Measurements from ENCODE around the gene NDUFS4.
"Not testable (repeated sequence)": the region's sequence is repeated elsewhere in the genome, so short reads cannot be mapped to it uniquely, and the experiment has no call there.

Gene NDUFS4

DNA sequence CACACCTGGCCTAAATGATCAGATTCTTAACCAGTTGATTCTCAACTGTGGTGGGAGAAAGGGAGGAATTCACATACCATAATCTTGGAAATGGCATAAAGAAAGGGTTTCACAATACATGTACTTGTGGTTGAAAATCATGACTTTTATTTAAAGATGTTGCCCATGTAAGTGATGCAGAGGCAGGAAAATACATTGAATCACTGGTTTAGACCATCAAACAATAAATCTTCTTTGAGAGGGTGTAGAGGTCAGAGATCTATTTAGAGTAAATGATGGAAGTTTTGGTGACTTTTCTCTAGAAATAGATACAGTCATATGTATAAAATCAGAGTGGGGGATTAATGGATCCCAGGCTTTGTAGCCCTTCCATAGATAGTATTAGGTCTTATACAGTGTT, 15.4 kb downstream of the NDUFS4 start:
- no peak for DNase-seq

DNA sequence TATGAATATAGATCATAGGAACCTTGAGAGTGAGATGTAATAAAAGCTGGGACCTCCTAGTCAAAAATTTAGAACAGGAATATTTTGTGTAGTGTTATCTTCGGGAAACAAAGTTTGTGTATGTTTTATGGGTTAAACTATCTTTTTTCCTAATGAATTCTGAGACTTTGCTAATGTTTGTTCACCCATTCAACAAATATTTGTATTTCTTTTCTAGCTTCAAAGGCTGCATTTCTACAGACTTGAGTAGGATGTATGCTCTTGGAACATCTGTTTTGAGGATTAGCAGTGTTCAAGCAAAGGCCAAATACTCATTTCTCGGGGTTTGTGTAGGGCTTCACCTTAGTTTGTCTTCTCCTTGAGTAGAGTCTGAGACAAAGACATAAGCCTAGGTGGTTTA, 16.2 kb downstream of the NDUFS4 start:
- no peak for DNase-seq

DNA sequence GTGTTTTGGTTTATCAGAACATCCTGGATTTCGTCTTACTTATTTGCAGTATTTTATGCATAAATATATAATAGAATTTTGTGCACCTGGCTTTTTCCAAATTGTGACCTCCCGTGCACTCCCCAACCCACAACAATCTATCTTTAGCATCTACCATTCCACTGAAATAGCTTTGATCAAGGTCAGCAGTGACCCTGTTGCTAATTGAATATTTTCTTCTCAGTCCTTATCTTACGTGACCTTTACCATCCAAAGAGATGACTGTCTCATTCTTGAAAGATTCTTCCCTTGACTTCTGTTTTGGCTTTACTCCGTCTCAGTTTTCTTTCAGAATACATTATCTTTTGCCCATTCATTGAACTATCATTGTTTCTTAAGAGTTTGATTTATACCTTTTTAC, 18.4 kb downstream of the NDUFS4 start:
- DNase-seq = no peak

DNA sequence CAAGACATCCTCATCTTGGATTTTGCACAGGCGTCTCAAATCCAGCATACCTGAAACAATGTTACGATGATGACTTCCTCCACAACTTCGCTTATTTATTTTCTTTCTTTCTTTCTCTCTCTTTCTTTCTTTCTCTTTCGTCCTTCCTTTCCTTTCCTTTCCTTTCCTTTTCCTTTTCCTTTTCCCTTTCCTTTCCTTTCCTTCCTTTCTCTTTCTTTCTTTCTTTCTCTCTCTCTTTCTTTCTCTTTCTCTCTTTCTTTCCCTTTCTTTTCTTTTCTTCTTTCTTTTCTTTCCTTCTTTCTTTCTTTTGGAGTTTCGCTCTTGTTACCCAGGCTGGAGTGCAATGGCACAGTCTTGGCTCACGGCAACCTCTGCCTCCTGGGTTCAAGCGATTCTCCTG, 20.1 kb downstream of the NDUFS4 start:
- no peak for DNase-seq

DNA sequence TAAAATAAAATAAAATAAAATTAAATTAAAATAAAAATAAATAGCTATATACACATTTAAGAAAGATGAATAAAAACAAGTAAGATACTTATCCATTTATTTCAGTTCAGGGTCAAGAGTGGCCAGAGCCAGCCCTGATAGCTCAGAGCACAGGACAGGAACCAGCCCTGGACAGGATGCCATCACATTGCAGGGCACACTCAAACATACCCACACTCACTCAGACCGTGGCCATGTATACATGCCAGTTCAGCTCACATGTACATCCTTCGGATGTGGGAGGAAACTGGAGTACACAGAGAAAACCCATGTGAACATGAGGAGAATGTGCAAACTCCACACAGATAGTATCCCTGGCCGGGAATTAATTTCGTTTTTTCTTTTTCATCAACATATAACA, 21.8 kb downstream of the NDUFS4 start:
- no peak for DNase-seq

DNA sequence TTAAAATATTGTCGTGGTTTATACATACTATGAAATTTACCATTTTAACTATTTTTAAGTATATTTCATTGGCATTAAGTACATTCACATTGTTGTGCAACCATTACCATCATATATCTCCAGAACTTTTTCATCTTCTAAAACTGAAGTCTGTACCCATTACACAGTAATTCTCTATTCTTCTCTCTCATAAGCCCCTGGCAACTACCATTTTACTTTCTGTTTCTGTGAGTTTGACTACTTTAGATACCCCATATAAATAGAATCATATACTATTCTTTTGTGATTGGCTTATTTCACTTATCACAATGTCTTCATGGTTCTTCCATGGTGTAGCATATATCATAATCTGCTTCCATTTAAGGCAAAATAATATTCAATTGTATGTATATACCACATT, 30.3 kb downstream of the NDUFS4 start:
- DNase-seq = no peak

DNA sequence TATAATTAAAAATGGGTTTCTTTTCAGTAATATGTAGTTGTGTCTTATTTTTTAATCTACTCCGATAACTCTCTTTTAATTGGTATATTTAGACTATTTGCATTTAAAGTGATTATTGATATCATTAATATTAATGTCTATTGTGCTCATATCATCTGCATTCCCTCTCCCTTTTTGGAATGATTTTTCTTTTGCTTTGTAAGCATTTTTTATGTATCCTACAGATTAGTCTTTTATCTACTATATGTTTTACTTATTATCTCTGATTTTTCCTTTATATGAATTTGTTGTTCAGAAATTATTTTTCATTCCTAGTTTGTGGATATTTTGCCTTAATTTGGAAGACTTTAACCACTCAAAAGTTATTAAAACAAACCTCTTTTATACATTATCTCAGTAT, 34.0 kb downstream of the NDUFS4 start:
- DNase-seq = no peak

DNA sequence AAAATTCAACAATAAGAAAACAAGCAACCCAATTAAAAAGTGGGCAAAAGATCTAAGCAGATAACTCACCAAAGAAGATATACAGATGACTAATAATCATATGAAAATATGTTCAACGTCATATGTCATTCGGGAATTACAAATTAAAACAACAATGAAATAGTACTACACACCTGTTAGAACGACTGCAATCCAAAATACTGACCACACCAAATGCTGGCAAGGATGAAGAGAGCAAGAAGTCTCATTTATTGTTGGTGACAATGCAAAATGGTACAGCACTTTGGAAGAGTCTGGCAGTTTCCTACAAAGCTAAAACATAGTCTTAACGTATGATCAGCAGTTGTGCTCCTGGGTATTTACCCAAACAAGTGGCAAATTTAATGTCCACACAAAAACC, 37.5 kb downstream of the NDUFS4 start:
- no peak for DNase-seq

DNA sequence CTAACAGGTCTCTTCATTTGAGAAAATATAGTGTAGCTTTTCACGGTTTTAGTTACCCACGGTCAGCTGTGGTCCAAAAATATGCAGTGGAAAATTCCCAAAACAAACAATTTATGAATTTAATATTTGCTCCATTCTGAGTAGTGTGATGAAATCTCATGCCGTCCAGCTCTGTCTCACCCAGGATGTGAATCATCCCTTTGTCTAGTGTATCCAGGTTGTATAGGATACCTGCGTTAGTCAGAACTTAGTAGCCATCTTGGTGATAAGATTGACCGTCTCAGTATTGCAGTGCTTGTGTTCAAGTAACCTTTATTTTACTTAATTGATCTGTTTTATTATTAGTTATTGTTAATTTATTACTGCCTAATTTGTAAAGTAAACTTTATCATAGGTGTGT, 41.1 kb downstream of the NDUFS4 start:
- no peak for DNase-seq

DNA sequence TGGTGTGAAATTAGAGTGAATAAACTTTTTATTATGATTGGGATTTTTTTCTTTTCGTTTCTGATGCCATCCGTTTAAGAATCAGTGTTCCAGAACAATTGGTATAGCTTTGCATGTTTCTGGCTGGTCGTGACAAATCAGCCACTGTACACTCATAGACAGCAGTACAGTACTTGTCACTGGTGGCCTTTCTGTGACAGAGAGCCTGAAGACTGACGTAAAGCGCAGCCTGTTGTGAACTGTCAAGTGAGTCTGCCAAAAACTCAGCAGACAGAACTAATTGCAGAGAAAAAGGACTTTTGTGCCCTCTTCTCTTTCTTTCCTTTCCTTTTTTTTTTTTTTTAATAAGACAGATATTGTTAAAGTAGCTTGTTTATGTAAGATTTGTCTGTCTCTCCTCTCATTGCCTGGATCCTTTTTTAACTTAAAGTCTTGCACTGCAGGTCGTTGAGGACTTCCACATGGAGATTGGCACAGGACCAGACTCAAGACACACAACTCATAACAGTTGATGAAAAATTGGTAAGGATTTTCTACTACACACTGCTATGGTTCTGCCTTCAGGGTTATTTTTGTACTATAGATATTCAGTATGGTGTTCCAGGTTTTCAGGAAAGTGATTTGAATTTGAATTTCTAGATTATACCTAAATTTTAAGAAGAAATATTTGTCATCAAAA, 42.7 kb downstream of the NDUFS4 start:
- DNase-seq = peak in 3 of 14 donors; percentile 3 to 18 (median 7)

DNA sequence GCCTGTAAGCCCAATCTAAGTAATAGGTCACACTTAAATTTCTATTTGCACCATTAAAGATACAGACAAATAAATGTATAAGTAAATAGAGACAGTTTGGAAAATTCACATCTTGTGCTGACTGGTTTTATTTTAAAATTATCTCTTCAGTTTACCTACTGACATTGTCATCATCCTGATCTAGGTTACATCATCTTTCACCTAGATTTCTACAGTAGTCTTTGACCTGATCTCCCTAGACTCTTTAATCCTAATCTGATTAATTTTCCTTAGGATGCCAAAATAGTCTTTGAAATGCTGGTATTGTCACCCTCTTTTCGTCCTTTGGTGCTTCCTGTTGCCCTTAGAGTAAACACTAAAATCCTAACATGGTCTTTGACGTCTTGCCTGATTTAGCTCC, 43.9 kb downstream of the NDUFS4 start:
- no peak for DNase-seq

DNA sequence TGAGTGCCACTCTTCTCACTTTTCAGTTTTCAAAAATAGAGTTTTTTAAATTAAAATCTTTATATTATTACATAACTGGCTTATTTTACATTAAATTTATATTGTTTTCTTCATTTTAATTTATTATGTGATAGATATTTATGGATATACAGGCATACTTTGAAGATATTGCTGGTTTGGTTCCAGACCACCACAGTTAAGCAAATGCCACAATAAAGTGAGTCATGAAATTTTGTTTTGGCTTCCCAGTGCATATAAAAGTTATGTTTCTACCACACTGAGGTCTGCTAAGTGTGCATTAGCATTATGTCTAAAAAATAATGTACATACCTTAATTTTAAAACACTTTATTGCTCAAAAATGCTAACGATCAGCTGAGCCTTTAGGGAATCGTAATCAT, 47.4 kb downstream of the NDUFS4 start:
- DNase-seq = no peak

DNA sequence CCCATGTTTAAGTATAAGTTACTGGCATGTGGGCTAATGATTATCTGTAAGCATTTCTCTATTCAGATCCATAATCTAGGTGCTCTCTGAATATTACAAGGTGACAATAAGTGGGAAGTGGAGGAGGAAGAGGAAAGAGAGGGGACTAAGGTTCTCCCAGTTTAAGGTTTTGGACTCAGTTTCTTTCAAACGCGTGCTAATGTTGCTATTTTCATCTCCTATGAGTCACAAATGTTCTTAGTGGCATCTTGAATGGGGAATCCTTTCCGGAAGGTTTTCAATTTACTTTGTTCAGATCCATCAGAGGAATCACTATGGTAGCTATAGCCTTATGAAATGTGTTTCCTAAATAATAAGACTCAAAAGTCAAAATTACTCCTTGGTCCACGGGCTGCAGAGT, 48.5 kb downstream of the NDUFS4 start:
- not testable (repeated sequence) for DNase-seq

DNA sequence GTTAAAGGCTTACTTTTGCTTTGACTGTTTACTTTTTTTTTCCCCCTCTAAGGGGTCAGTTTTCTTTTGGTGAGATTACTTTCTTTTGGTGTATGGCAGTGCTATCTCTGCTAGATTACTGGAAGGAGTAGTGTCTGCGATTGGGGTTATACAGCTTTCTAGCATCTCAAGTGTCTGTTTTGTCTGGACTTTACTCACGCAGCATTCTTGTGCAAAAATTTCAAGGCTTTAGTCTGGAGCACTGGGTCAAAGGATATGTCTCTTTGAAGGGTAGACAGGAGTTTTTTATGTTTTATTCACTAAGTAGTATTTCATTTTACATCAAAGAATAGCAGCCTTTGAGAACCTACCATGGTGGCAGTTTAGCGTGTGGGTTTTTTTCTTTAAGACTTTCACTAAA, 52.6 kb downstream of the NDUFS4 start:
- DNase-seq = no peak

DNA sequence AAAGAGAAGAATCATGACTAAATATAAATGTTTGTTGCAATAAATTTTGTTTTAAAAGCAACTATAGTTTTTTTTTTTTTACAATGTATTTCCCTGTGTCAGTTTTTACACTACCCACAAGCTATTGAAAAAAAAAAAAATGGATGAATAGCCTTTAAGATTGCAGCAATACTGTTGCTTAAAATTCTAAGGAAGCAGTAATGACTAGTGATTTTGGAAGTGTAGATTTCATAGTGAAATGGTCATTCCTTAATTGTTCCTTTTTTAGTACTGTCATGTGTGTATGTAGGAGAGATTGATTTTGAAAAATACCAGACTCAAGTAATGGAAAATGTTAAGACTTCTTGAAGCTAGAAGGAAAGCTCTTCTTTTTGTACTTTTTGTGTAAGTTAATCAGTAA, 53.1 kb downstream of the NDUFS4 start:
- no peak for DNase-seq

DNA sequence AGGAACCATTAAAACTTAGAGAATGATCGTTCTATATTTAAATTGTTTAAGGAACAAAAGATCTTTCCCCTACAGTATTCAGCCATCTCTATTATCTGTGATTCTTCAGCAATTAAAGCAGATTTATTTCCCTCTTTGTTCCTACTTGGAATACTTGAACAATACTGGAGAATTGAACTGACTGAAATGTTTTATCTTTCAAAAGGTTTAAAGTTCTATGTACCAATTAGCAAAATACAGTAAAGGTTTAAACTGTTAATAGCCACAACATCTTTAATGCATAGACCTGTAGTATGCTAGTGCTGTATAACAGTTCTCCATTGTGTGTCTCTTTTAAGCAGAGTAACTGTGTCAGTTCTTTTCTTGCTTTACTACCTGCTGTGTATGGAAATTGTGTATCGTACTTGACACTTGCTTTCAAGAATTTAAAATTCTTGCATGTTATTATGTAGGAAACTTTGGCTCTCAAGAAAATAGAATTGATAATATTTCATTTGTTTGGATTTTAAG, 54.0 kb downstream of the NDUFS4 start:
- DNase-seq = no peak

DNA sequence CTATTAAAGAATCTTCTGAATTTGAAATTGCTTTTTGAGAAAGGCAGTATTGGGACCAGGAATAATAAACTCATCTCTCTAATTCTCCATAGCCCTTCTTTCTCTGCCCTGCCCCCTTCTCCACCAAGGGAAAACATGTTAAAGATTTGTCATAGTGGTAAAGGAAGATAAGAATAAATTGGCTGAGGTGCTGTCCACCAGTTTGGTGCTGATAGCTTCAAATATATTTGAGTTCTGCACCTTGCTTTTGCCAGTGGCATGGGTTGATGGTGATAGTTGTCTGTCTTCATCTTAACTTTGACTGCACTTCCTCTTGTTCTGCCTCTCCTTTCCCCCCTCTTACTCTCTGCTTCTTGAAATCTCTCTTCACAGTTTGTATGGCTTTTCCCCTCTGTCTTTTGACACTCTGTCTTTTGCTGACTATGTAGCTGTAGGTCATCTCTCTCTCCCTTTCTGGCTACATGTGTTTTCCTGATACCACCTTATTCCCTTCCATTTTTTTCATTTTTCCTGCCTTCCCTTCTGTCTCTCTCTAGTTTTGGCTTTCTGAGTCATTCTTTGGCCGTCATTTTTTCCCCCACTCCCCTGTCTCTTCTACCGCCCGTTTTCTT, 56.6 kb downstream of the NDUFS4 start:
- DNase-seq = no peak

DNA sequence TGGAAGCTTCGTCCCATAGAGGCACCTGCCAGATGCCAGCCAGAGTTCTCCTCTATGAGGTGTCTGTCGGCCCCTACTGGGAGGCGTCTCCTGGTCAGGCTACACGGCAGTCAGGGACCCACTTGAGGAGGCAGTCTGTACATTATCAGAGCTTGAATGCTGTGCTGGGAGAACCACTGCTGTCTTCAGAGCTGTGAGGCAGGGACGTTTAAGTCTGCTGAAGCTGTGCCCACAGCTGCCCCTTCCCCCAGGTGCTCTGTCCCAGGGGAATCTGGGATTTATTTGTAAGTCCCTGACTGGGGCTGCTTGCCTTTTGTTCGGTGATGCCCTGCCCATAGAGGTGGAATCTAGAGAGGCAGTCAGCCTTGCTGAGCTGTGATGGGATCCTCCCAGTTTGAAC, 70.8 kb downstream of the NDUFS4 start:
- DNase-seq = no peak

DNA sequence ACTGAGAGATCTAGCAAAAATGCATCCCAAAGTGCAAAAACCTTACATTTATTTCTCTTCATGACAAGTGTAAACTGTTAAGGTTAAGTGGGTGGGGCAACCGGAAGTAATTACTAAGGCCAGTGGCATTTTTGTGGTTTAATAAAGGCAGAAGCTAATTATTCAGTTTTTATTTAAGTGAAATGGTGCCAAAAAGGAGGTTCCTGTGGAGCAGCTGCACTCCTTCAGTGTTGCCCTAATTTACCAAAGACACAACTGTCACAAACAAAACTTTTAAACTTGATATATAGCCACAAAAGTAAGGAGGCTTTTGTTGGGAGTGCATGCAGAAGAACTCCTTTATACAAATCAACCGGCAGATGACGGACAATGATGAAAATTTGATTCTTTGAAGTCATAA, 81.6 kb downstream of the NDUFS4 start:
- no peak for DNase-seq

DNA sequence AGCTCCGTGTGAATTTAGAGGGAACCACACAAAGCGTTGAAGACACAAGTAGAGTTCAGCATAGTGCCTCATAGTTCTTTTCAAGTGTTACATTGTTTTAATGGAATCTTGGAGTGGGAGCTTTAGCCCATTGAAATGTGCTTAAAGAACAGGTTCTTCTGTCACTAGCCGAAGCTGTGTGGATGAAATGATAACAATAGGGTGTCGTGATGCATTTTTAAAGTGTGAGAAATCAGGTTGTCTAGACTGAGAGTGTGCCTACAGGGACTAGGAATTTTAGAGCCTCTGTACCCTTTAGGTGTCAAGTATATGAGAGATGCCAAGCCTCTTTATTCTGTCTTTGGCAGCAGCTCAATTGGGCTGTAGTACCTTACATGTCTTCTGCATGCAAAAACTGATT, 83.0 kb downstream of the NDUFS4 start:
- no peak for DNase-seq

DNA sequence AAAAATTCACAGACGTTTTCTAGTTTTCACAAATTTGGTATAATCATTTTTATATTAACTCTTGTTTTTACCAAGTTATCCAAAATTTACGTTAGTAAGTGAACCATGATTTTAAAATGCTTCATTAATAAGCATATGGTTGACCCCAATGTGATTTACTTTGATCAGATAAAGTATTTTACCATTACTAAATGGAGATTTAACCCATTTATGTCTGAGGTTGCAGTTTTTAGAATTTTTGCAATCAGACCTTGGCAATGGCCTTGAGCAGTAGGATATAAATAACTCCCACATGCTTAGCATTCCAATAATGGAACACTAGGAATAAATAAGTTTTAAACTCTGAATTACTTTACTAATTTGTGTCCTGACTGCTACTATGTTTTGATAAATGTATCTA, 84.6 kb downstream of the NDUFS4 start:
- no peak for DNase-seq

DNA sequence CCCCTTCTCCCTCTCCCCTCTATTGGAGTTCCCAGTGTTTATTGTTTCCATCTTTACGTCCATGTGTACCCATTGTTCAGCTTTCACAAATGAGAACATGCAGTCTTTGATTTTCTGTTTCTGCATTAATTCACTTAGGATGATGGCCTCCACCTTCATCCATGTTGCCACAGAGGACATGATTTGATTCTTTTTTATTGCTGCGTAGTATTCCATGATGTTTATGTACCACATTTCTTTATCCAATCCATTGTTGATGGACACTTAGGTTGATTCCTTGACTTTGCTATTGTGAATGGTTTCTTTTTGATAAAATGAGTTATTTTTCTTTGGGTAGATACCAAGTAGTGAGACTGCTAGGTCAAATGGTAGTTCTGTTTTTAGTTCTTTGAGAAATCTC, 88.9 kb downstream of the NDUFS4 start:
- no peak for DNase-seq

DNA sequence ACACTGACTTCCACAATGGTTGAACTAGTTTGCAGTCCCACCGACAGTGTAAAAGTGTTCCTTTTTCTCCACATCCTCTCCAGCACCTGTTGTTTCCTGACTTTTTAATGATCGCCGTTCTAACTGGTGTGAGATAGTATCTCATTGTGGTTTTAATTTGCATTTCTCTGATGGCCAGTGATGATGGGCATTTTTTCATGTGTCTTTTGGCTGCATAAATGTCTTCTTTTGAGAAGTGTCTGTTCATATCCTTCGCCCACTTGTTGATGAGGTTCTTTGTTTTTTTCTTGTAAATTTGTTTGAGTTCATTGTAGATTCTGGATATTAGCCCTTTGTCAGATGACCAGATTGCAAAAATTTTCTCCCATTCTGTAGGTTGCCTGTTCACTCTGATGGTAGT, 100.1 kb downstream of the NDUFS4 start:
- DNase-seq = not testable (repeated sequence)

DNA sequence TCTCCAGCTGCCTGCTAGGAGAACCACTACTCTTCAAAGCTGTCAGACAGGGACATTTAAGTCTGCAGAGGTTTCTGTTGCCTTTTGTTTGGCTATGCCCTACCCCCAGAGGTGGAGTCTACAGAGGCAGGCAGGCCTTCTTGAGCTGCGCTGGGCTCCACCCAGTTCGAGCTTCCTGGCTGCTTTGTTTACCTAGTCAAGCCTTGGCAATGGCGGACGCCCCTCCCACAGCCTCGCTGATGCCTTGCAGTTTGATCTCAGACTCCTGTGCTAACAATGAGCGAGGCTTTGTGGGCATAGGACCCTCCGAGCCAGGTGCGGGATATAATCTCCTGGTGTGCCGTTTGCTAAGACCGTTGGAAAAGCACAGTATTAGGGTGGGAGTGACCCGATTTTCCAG, 104.9 kb downstream of the NDUFS4 start:
- not testable (repeated sequence) for DNase-seq

DNA sequence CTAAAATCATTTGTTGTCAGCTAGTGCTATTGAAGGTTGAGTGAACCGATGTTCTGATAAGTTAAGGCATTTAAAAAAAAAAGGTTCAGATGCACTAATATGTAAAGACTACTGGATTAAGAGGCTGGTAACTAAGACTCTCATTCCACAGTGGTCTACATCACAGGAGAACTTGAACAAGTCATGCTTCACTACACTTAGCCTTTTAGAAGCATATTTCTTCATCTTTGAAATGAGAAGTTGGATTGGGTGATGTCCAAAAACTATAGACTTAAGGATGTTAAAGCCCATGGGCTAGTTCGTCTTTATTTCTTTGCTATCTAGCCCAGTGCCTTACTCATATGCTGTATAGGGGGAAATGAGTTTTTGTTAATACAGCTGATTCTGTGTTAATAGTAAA, 107.2 kb downstream of the NDUFS4 start:
- DNase-seq = no peak

Measured in C1 segment of cervical spinal cord (tissue), 14 donors.